NOMO-1 treated with dmso at 0.1 percent for 144 hours (cell line): Measurements from ENCODE around the gene MAGI1.

Source experiments
- DNase-seq: peaks from one replicate; lab custom pipeline; 2025; ENCODE audit not compliant: unreplicated experiment; lab: John Stamatoyannopoulos, UW

MAGI1 gene

DNA sequence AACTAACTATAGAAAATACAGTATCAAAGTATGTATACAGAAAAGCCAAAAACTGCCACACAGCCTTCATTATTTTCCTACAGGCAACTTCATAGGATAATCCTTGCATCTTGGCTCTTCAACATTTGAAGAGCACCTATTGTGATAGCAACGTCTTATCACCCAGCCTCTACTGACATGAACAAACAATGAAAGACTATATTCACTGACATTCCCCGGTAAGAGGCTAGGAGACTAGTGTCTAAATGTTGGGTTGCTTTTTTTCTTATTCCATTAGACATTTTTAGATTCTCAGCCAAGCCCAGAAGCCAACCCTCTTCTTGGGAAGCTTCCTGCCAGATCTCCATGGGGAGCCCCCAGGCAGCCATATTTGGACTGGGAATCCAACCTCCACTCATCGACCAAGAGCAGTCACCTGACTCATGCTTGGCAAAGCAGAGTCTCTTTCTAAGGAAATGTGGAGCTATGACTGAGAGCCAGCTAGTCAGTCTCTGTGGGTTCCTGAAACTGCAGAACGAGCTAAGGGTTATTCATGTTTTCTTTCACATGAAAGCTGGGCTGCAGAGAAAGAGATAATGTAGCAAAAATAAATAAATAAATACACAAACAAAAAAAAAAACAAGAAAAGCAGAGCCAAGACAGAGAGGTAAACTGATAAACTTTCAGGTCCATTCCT is 227.5 kb downstream of the MAGI1 start:
- no peak for DNase-seq

DNA sequence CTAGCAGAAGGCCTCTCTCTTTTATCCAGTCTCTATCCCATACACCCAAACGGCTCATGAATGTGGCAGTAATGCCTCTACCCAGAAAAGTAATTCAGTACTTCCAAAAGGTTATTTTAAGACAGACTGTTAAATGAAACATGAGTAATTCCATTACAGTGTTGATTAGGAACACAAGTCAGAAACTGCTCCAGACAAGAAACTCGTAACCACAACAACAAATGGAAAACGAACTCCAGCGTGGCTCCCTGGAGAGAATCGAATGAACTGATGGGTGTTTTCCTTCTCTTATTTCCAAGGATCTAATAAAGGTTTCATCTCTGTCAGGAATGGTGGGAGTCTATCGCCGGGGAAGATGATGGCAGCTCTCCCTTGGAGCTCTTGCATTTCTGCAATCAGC is 228.4 kb downstream of the MAGI1 start:
- no peak for DNase-seq

DNA sequence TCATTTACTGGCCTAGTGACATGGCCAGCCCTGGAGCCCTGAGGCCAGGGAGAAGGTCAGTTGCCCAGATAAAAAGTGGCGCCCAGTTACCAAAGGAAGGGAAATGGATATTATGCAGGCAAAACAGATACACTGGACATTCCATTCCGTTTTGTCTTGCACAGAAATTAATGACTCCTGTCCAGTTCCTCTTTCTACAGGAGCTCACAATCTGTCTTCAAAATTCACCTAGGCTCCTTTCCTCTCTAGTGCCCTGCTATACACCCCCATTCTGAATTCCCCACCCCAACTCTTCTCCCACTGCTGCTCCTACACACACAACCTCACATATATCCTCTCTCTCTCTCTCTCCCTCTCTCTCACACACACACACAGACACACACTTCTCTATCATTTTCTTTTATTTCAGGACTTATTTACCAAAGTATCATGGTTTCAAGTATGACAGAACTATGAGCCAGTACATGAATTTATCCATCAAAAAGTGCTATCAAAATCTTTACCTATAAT is 229.0 kb downstream of the MAGI1 start:
- DNase-seq = no peak

DNA sequence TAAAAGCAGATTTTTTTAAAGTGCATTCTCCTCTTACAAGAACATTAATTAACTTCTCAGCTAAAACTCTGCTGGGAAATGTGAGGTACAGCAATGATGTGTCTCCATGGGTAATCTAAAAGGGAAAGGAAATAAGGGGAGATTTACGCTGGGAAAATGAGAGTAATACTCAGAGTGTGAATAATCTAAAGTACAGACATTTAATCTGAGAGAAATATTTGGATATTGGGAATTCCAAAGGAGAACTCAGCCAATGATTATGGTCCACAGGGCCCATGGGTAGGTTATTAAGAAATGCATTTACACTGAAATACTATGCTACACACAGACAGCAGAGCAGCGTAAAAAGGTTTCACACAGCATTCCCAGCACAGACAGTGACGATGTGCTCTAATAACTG is 229.9 kb downstream of the MAGI1 start:
- no peak for DNase-seq

DNA sequence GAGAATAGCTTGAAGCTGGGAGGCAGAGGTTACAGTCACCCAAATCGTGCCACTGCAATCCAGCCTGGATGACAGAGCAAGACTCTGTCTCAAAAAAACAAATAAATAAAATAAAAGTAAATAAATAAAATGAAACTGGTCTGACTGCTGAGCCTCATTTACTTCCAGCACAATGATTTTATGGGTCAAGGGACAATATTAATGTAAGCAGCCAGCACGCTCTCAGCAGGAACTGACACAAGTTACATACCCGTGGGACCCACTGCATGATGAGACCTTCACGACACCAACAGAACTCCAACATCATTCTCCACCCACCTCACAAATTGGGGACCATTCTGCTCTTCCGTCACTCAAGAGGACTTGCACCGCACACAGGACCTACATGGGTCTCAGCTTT is 230.3 kb downstream of the MAGI1 start:
- DNase-seq = no peak

DNA sequence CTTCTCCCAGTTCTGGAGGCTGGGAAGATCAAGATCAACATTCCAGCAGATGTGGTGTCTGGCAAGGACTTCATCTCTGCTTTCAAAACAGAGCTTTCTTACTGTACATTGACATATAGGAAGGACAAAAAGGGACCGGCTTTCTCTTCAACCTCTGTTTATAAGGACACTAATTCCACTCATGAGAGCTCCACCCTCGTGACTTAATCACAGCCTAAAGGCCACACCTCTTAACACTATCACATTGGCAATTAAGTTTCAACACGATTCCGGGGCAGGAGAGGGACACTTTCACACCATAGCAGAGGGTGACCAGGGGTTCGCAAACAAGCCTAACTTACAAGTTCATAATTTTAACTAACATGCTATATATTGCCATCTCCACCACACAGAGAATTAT is 231.5 kb downstream of the MAGI1 start:
- no peak for DNase-seq

DNA sequence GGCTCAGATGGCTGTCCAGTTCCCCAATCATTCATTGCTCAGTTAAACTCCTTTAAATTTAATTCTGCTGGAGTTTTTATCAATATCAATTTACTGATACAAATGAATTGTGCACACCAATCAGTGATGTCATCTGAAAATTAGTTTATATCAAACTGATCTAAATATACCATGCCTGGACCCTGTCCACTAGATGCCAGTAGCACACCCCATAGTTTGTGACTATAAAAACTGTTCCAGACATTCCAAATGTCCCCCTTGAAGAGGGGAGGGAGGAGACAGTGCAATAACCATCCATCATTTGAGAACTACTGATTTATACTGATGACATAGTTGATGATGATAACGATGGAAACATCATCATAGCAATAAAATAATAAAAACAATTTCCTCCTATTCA is 232.1 kb downstream of the MAGI1 start:
- DNase-seq = no peak

DNA sequence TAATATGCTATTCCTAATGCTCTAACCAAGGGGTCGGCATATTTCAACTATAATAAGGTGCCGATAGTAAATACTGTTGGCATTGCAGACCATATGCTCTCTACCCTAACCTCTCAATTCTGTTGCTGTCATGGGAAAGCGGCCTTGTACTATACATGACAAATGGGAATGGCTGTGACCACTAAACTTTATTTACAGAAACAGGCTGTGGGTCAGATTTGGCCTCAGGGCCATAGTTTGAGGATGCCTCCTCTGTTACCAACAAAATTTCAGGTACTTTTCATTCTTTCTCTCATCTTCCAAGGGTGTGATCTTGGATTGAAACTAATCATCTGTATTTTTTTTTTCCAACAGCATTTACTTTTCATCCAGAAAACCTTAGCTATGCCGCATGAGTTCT is 242.0 kb downstream of the MAGI1 start:
- DNase-seq = no peak

DNA sequence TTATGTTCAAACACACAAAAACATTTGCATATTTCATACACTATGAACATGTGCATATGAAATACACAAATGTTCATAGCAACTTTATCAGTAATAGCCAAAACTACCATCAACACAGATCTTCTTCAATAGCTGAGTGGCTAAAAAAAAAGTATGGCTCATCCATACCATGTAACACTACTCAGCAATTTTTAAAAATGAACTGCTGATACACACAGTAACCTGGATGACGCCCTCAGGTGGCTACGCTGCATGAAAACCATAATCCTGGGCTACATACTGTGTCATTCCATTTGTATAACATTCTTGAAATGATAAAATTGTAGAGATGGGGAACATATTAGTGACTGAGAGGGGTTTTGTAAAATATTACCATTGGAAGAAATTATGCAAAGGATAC is 243.6 kb downstream of the MAGI1 start:
- no peak for DNase-seq

DNA sequence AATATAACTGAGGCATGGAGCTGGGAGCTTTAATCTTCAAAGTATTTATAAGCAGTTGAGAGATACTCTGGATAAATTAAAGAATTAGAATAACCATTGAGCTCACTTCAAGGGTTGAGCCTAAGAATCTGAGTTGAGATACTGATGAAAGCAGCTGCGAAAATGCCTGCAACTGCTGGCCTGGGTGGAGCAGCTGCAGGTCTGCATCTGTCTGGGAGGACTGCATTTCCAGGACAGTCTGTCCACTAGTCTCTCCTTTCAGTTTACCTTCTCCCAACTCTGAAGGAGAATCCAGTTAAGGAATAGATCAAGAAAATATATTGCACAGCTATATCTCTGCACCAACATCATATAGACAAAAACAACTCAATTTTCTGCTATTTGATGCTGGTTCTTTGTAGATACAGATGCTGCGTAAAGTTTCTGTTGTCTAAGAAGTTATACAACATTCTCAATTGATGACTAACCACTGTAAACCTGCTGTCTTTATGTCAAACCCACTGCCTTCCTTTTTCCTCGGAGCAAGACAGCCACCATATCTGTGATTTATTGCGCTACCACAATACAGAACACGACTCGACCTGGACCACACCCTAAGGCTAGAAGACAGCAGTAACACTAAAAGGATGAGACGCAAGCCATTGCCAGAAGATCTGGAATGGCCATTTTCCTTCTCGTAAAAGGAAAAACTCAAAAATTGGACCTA is 245.1 kb downstream of the MAGI1 start:
- DNase-seq = no peak

DNA sequence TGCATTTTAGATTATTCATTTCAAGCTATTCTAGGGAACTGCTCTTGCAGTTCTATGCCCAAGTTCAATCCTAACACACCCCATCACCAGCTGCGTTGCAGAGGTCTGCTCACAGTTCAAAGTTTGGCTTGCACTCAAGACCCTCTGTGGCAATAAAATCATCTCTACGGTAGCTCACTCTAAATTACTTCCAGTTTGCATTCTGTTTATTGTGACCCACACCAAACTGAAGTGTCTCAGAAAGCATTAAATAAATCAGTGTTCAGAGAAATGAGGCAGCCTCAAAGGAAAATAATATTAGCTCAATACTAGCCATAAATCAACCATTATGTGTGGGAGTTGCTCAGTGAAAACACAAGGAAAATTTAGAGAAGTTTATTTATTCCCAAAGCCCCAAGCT is 250.3 kb downstream of the MAGI1 start:
- no peak for DNase-seq

DNA sequence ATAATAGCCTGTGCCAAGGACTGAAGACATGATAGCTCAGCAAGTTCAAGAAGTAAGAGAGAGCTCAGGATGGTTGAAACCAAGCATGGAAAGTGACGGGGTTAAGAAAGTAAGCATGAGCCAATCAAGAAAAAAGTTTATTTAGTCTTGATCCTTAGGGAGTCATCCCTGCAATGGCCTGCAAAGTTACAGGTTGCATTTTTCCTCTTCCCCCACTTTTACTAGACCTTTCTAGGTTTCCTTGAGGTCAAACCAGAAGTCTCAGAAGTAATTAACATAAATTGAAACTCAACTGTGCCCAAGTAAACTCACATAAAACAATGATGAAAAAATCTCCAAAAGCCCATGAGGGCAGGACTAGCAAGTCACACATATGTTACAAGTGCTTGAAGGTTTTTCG is 250.9 kb downstream of the MAGI1 start:
- no peak for DNase-seq

DNA sequence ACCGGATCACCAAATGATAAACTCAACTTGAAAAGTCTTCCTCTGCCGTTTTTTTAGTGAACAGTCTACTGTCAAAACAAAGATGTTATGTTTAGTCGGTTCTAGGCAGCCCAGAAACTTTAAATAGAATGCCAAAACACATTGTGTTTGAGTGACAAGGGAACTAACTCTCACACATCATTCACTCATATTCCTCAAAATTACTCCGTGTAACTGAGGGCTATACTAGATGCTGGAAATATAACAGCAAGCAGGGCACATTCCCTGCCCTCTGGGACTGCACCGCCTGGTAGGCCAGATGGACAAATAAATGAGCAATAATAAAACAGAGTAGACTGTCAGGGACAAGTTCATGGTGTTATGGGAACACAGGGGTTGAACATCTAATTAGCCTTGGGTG is 251.4 kb downstream of the MAGI1 start:
- DNase-seq = no peak

DNA sequence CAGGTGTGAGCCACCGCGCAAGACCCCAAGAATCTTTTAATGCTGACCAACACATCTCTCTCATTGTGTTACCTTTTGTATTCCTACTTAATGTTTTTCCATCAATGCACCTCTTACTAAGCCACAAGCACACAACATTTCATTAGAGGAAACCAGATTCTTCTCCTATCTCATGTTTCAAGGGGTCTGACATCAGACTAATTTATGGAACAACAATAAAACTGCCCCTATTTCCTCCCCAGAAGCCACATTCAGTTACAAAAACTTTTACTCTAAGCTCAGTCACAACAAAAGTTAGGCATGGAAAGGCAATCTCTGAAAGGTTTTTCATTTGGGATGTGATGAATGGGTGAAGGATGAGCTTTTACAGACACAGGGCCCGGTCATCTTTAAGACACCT is 251.8 kb downstream of the MAGI1 start:
- DNase-seq = no peak

DNA sequence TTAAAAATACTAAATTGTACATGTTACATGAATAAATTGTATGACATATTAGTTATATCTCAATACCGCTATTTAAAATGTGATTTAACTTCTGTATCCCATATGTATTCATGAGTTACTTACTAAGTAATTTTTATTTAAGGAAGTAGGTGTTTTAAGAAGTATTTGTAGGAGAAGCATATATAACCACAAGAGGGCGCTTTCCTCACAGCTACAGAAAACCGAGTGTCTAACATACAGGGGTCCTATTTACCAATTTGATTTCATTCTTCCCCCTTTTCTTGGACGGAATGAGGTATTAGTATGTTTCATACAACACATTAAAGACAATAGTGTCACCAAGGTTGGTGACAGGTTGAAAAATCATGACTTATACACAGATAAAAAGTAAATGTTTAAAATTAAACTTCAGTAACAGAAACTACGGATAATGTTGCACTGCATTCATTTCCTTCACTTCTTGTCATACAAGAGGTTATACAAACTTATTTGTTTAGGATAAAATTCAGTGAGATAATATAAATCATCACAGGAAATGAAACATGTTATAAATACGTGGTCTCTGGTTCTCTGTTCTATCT is 253.6 kb downstream of the MAGI1 start:
- DNase-seq = no peak

DNA sequence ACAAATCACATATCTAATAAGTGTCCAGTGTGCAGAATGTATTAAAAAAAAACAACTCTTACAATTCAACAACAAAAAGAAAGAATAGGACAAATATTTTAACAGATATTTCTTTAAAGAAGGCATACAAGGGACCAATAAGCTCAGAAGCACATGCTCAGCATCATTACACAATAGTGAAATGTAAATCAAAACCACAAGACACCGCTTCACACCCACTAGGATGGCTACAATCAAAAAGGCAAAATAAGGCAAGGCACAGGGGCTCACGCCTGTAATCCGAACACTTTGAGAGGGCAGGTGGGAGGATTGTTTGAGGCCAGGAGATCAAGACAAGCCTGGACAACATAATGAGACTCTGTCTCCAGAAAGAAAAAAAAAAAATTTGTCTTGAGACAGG is 255.6 kb downstream of the MAGI1 start:
- DNase-seq = no peak

DNA sequence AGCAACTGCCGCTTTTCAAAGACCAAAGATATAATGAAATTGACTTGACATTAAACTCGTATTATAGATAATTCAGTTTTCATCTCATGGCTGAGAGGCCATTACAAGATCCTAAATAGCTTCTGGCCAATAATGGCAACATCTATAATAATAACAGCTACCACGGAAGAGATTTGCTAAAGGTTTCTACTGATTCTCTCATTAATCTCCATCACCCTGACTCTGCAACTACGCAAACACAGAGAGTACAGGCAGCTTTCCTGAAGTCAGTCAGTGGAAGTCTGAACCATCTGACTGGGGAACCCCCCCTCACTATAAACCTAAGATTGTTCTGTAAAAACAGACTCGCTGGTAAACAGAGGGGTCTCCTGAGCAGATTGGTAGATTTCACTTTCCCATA is 257.1 kb downstream of the MAGI1 start:
- no peak for DNase-seq

DNA sequence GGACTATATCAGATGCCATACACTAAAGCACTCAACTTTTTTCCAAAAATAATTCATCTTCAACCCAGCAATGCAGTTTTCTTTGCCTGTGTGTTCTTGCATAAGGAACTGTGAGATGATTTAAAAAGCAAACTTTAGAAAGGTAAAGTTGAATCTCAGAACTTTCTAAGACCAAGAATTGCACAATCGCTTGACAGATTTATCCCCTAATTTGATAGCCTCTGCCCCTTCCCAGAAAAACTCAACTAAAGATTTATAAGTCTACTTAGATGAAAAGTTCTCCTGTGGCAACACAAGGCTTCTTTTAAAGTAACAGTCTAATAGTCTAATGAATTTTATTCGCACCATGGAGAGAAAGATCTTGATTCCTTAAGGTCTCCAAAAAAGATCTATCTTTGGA is 259.3 kb downstream of the MAGI1 start:
- DNase-seq = no peak

DNA sequence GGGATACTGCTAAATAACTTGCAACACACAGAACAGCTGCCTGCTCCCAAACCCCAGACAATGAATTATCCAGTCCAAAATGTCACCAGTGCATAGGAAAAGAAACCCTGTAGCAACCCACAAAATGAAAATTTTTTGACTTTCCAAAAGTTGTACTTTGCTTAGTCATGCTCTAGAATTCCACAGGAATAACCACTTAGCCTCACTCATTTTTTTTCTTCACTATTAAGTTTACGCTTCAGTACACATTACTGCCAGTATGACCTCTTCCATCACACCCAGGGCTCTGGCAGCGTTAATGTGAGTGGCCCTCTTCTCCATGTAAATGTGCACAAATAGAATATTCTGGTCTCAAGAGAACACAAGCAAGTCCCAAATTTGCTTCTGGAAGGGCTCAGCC is 259.8 kb downstream of the MAGI1 start:
- DNase-seq = no peak

DNA sequence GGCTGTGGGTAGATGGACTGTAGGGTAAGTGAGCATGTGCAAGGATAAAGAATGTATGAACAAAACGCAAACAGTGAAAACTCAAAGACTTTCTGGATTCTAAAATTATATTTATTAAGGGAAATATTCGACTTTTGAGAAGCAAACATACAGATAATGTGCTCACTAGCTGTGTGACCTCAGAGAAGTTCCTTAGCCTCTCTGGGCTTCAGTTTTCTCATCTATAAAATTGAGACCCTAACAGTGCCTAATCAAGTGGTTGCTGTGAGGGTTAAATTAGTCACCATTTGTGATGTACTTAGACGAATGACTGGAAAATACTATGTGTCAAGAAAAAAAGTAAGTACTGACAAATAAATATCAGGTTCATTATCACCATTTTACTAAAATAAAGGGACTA is 261.7 kb downstream of the MAGI1 start:
- no peak for DNase-seq

DNA sequence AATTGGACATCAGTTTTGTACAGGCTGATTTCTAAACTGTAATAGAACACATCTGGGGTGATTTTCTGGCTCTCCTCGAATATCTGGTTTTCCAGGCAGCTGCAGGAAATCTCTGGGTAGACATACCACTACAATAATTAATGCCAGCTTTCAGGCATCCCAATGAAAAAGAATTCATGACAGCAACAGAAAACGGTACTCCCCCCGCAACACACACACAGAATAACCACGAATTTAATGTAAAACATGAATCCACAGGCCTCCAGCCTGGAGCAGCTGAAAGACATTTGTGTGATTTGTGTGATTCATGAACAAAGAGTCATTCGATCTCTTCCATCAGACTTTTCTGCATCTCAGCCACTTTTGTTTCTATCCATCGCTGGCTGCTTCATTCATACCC is 262.2 kb downstream of the MAGI1 start:
- DNase-seq = no peak

DNA sequence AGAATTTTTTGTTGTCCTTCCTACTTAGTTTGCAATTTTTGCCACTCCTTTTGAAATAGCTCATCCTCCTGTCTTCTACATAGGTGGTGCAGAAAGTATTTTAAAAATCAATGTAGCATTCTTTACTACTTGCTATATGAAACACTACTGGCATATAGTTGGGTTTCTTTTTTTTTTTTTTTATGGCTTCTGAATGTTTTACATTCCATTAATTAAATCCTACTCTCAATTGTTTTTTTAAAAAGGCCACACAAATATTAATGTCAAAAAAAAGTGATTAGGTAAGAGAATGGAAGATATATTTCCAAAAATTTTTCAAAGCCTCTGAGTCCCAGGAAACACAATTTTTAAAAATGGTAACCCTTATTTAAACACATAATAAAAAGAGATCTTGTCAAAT is 262.6 kb downstream of the MAGI1 start:
- DNase-seq = no peak

DNA sequence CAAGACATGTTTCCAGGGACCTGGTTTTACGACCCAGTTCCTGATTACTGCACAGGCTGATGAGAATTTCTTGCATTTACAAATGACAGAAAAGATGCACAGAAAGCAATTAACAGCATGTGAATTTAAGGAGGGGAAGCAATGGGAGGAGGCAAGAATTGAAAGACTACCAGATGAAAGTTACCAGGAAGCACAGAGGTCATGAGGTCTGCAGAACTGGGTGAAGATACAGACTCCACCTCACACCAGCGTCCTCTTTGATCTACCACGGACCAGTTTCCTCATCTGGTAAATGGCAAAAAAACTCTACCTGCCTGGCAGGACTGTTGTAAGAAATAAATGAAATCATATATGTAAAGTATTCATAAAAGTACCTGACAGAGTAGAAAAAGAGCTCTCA is 266.0 kb downstream of the MAGI1 start:
- no peak for DNase-seq
